Erythroblast (primary cell): Measurements from ENCODE around the gene SEPHS2.
"Not testable (repeated sequence)": the region's sequence is repeated elsewhere in the genome, so short reads cannot be mapped to it uniquely, and the experiment has no call there.

Experiments used
- DNase-seq, 2 experiments: peaks; one replicate each; lab custom pipeline; 2025; lab: John Stamatoyannopoulos, UW
- GATA1 ChIP-seq: IDR thresholded peaks from 2 replicates; pipeline ENCODE4 v1.6.1; 2011; ENCODE audit warnings: low read depth, mild to moderate bottlenecking, control low read depth, low read length, moderate library complexity
- POLR2A ChIP-seq: IDR thresholded peaks from 2 replicates; pipeline ENCODE4 v1.6.1; 2011; ENCODE audit warnings: mild to moderate bottlenecking, low read length

SEPHS2 gene

DNA sequence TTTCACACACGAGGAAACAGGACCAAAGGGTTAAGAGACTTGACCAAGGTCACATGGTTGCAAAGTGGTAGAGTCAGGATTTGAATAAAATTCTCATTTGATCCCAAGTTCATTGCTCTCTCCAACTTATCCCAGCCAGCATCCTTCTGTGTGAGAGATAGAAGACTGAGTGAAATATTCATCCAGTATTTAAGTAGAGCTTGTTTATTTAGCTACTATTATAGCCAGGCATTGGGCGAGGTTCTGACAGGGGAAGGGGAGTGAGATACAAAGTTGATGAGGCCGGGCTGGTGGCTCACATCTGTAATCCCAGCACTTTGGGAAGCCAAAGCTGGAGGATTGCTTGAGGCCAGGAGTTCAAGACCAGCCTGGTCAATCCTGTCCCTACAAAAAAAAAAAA, 31.3 kb upstream of the SEPHS2 start:
- no peak for DNase-seq
- TF ChIP-seq POLR2A (no peak), GATA1 (no peak)

DNA sequence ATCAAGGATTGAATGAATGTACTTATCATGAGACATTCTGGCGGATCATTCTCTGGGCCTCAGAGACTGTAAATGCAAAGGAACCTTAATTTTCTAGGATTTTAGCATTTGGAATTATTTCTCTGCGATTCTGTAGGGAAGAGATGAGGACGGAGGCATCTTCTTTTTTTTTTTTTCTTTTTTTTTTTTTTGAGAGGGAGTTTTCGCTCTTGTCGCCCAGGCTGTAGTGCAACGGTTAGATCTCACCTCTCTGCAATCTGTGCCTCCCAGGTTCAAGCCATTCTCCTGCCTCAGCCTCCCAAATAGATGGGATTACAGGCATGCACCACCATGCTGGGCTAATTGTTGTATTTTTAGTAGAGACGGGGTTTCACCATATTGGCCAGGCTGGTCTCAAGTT, 29.0 kb upstream of the SEPHS2 start:
- no peak for TF ChIP-seq POLR2A
- no peak for TF ChIP-seq GATA1
- no peak for DNase-seq

DNA sequence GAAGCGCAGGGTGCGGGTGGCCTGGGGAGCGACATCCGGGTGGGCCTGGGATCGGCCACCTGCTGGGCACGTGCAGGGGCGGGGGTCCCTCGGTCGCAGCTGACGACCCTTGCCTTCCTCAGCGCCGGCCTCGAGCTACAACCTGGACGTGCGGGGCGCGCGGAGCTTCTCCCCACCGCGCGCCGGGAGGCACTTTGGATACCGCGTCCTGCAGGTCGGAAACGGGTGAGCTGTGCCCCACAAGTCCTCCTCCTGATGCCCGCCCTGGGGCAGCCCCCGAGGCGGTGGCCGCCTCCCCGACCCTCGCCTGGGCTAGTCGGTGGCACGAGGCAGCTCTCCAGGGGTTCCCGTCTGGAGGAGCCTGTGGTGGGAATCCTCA, 28.4 kb upstream of the SEPHS2 start:
- TF ChIP-seq POLR2A (no peak), GATA1 (no peak)
- DNase-seq = no peak

DNA sequence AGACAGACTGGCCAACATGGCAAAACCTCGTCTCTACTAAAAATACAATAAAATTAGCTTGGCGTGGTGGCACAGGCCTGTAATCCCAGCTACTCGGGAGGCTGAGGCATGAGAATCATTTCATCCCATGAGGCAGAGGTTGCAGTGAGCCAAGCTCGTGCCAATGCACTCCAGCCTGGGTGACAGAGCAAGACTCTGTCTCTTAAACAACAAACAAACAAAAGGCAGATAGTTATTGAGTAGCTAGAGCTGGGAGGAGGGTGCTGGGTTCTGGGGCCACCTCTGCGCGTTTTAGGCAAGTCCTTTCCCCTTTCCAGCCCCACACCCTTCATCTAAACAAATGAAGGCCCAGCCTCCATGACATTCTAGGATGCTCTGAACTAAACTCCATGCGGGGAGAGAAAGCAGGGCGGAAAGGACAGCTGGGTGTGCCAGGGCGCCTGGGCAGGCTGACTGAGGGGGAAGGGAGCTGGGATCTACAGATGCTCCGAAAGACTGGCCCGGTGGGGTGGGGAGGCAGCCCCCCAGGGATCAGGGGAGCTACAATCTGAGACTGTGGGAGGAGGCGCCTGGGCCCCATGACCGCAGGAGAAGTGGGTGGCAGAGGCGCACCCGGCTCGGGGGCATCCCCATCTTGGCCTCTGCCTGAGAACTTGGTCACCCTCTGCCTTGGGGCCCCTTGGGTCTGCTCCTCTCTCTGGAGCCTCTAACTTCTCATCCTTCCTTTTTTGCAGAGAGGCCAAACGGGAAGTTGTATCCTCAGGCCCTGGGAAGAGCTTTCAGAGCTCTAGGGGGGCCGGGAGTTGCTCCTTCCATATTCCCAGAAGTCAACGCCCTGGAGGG, 27.8 kb upstream of the SEPHS2 start:
- DNase-seq = no peak

DNA sequence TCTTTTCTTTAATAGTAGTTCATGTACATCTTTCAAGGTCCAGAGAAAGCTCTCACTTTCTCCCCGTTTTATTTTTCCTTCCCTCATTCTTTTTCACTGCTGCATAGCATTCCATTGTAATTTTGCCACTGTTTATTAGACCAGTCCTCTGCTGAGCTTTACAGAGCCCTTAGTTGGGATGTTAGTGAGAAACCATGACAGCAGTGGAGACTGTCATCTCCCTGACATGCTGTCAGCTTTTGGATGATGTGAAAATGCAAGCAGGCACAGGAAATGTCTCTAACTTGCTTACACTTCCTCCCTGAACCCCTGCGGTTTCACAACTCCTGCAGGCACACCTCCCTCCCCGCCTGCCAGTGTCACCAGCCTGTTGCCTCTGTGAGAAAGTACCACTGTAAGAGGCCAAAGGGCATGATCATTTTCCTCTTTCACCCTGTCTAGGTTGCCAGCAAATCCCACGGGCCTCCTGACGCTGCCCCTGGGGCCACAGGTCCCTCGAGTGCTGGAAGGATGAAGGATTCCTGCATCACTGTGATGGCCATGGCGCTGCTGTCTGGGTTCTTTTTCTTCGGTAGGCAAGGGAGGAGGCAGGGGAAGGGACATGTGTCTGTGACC, 26.8 kb upstream of the SEPHS2 start, which contains the start of gene ITGAL:
Gene ITGAL (plus strand): TSS at position 415 of the 615 bp plus-strand sequence. CDS start 96 bp downstream, at position 511.
- DNase-seq = no peak
- no peak for TF ChIP-seq GATA1
- no peak for TF ChIP-seq POLR2A

More for the DNA sequence above, 27.8 kb upstream of the SEPHS2 start:
- TF ChIP-seq POLR2A = no peak
- TF ChIP-seq GATA1 = no peak

DNA sequence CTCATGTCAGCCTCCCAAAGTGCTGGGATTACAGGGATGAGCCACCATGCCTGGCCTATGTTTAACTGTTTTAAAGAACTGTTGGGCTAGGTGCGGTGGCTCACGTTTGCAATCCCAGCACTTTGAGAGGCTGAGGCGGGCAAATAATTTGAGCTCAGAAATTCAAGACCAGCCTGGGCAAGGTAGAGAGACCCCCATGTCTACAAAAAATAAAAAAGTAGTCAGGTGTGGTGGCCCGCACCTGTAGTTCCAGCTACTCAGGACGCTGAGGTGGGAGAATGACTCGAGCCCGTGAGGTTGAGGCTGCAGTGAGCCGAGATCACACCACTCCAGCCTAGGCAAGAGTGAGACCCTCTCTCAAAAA, 24.9 kb upstream of the SEPHS2 start:
- no peak for DNase-seq
- no peak for TF ChIP-seq POLR2A
- TF ChIP-seq GATA1 = no peak

DNA sequence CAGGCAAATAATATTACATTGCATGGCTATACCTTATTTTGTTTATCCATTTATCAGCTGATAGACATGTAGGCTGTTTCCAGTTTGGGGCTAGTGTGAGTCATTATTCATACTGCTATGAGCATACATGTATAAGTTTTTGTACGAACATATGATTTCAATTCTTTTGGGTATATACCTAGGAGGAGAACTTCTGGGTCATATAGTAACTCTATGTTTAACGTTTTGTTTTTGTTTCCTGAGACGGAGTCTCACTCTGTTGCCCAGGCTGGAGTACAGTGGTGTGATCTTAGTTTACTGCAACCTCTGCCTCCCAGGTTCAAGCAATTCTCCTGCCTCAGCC, 24.5 kb upstream of the SEPHS2 start:
- DNase-seq = no peak
- no peak for TF ChIP-seq POLR2A
- TF ChIP-seq GATA1 = no peak

DNA sequence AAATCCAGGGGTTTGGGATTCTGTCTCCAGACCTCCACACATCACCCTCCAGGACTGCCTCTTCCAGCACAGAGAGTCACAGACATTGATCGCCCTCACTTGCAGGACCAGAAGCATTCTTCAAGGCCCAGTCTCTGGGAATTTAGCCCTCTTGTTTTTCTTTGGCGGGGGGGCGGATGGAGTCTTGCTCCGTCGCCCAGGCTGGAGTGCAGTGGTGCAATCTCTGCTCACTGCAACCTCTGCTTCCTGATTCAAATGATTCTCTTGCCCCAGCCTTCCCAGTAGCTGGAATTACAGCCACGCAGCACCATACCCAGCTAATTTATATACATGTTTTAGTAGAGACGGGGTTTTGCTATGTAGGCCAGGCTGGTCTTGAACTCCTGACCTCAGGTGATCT, 18.4 kb upstream of the SEPHS2 start:
- TF ChIP-seq GATA1 = no peak
- no peak for TF ChIP-seq POLR2A
- DNase-seq = no peak

DNA sequence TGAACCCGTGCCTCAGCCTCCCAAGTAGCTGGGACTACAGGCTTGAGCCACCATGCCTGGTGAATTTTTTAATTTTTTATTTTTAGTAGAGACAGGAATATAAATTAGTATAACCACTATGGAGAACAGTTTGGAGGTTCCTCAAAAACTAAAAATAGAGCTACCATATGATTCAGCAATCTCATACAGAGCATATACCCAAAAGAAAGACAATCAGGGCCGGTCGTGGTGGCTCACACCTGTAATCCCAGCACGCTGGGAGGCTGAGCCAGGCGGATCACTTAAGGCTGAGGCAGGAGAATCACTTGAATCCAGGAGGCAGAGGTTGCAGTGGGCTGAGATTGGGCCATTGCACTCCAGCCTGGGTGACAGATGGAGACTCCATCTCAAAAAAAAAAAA, 15.8 kb upstream of the SEPHS2 start:
- not testable (repeated sequence) for DNase-seq

DNA sequence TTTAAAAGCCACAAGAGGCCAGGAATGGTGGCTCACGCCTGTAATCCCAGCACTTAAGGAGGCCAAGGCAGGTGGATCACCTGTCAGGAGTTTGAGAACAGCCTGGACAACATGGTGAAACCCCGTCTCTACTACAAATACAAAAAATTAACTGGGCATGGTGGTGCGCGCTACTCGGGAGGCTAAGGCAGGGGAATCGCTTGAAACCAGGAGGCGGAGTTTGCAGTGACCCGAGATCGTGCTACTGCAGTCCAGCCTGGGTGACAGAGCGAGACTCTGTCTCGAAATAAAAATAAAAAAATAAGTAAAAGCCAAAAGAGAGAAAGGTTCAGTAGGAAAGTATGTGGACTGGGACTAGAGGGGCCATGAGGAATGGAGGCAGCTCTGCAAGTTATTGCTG, 13.8 kb upstream of the SEPHS2 start:
- TF ChIP-seq GATA1 = no peak
- TF ChIP-seq POLR2A = no peak
- DNase-seq = no peak

DNA sequence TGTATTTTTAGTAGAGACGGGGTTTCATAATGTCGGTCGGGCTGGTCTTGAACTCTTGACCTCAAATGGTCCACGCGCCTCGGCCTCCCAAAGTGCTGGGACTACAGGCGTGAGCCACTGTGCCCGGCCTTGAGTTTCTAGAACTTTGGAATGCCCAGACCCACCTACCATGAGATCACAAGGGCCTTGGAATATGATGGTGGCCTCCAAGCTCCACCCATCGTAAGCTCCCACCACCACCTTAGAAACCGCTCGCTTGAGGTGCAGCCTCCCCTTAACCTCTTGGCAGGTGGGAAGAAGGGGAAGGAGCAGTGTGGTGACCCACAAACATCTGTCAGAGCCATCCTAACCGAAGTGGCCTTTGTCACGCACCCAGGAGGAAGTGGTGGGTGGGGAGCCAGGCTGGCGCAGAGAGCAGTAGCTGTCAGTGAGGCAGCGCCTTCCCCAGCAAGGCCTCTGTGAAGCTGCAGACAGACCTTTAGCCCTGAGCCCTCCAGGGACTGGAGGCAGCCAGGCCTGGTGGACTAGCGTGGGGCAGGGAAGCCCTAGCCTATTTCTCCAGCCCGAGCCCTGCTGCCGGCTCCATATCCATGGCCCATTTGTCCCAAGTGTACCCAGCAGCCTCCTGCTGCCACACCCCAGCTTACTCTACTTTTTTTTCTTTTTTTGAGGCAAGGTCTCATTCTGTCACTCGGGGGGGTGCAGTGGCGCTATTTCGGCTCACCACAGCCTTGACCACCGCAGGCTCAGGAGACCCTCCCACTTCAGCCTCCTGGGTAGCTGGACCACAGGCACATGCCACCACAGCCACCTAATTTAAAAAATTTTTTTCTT, 13.1 kb upstream of the SEPHS2 start:
- TF ChIP-seq POLR2A = no peak
- TF ChIP-seq GATA1 = no peak
- no peak for DNase-seq

DNA sequence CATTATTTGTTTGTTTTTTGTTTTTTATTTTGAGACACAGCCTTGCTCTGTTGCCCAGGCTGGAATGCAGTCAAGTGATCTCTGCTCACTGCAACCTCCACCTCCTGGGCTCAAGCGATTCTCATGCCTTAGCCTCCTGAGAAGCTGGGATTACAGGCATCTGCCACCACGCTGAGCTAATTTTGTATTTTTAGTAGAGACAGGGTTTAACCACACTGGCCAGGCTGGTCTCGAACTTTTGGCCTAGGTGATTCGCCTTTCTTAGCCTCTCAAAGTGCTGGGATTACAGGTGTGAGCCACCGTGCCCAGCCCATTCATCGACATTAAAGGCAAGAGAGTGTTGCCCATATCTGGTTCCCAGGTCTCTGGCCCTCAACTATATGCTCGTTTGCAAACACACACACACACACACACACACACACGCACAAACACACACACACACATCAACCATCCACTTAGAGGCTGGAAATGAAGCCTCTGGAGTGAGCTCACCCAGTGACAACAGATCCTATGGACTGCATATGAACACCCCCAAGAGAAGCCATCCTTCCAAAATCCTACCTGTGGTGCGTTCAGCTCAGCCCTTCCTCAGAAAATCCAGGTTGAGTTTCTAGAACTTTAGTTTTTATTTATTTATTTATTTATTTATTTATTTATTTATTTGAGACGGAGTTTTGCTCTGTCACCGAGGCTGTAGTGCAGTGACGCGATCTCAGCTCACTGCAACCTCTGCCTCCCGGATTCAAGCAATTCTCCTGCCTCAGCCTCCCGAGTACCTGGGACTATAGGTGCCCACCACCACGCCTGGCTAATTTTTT, 12.3 kb upstream of the SEPHS2 start:
- DNase-seq = no peak
- TF ChIP-seq POLR2A = no peak
- TF ChIP-seq GATA1 = no peak

DNA sequence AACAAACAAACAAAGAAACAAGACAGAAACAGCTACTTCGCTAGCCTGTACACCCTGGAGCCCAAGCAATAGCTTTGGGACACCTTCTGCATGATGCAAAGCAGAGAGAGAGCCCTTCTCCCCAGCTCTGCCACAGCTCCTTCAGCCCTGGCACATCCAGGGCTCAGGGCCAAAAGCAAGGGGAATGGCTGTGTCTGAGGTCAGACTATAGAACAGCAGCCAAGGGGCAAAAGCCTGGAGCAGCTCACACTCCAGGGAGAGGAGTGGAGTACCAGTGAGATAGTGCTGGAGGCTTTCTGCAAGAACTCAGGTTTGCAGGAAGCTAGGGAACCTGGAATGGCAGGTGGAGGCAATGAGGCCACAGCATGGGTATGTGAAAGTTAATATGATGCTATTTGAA, 11.6 kb upstream of the SEPHS2 start:
- TF ChIP-seq GATA1 (no peak), POLR2A (no peak)
- DNase-seq = no peak

DNA sequence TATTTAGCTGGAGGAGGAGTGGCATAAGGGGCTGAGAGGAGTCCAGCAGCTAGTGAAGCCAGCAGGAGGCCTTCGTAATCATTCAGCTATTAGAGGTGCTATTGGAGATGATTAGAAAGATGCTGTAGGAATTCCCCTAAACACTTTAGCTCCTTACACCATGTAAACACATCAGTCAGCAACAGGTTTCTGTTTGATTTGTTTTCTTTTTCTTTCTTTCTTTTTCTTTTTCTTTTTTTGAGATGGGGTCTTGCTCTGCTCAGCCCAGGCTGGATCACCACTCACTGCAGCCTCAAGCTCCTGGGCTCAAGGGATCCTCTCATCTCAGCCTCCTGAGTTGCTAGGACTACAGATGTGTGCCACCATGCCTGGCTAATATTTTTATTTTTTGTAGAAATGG, 10.6 kb upstream of the SEPHS2 start:
- no peak for DNase-seq
- TF ChIP-seq GATA1 (no peak), POLR2A (no peak)

DNA sequence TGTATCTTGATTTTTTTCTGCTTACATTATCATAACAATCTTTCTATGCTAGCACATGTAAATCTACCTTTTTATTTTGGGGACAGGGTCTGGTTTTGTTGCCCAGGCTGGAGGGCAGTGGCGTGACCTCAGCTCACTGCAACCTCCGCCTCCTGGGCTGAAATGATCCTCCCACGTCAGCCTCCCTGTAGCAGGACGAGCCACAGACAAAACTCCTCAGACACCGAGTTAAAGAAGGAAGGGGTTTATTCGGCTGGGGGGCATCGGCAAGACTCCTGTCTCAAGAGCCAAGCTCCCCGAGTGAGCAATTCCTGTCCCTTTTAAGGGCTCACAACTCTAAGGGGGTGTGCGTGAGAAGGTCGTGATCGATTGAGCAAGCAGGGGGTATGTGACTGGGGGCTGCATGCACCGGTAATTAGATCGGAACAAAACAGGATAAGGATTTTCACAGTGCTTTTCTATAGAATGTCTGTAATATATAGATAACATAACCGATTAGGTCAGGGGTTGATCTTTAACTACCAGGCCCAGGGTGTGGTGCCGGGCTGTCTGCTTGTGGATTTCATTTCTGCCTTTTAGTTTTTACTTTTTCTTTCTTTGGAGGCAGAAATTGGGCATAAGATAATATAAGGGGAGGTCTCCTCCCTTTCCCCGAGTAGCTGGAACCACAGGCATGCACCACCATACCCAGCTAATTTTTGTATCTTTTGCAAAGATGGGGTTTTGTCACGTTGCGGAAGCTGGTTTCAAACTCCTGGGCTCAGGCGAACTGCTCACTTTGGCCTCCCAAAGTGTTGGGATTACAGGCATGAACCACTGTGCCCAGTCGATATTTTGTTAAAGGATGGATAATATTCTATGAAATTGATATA, 7.3 kb upstream of the SEPHS2 start:
- DNase-seq = not testable (repeated sequence)
